Measurements from ENCODE around the gene JUNB. TPM values are rescaled to one million over a fixed set of nuclear protein-coding genes. Genes with fewer than 3 reads are reported as not detected.
"Not testable (repeated sequence)": the region's sequence is repeated elsewhere in the genome, so short reads cannot be mapped to it uniquely, and the experiment has no call there.

Gene JUNB
- polyA plus RNA-seq, 1 donor (not counting 4 experiments of a cell fraction or from before 2014, with no cell fraction given), result 40.8 TPM

DNA sequence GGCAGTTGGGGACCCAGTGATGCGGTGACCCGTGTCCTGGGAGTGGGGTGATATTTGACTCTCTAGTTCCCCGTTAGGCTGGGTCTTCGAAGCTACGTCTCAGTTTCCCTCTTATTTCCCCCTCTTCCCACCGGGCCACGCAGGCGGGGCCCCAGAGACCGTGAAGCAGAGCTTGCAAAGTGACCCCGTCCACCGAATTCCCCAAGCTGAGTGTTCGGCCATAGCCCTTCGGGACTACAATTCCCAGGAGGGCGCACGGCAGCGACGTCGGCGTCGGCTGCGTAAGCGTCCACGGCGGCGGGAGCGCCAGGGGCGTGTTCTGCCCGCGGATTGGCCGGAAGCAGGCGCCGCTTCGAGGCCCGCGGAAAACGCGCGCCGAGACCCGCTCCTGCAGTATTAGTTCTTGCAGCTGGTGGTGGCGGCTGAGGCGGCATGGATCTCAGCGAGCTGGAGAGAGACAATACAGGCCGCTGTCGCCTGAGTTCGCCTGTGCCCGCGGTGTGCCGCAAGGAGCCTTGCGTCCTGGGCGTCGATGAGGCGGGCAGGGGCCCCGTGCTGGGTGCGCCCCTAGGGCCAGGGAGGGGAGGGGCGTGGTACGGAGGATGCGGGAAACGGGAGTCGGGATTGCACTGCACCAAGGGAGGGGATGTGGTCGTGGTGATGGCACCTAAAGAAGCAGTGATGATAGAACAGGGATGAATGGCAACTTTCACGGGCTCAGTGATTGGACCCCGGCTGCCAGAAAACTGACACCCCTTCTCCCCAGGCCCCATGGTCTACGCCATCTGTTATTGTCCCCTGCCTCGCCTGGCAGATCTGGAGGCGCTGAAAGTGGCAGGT is 15.2 kb downstream of the JUNB start, which contains the start of gene RNASEH2A:
RNASEH2A (plus strand) TSS at position 343 of the 840 bp plus-strand sequence; CDS start at position 433, 90 bp downstream.
- peaks cover 8% of the 10 kb centered on the region for H3K79me2 ChIP-seq (ENCODE audit: control insufficient read depth, insufficient read depth, low read length)
- H3K9me3 ChIP-seq (ENCODE audit: control insufficient read depth, low read depth, low read length), result no peaks in the 10 kb centered on the region
- H4K20me1 ChIP-seq (ENCODE audit: control insufficient read depth, extremely low read depth, insufficient read depth, low read length), result no peaks in the 10 kb centered on the region
- peak; percentile 36 for FAIRE-seq
- peak within 1 kb of the TSS; percentile 81 for H3K9ac ChIP-seq (ENCODE audit: control insufficient read depth, extremely low read depth, insufficient read depth, low read length)
- no peaks in the 10 kb centered on the region for H3K9me1 ChIP-seq (ENCODE audit: control insufficient read depth, extremely low read depth, insufficient read depth, low read length)
- peak within 1 kb of the TSS; percentile 81 to 90 (median 87) for H3K4me3 ChIP-seq (ENCODE audit: control insufficient read depth in 2 of 3, extremely low read depth in 1 of 3, insufficient read depth in 2 of 3, low read depth in 1 of 3, low read length in 3 of 3)
- H3K4me2 ChIP-seq (ENCODE audit: control insufficient read depth, extremely low read depth, insufficient read depth, low read depth, low read length), result peak within 1 kb of the TSS; percentile 98
- H3K27ac ChIP-seq (ENCODE audit: control insufficient read depth, insufficient read depth, low read length), result peak within 1 kb of the TSS; percentile 48
- H3K27me3 ChIP-seq (ENCODE audit: control insufficient read depth, extremely low read depth, insufficient read depth, low read length), result no peaks in the 10 kb centered on the region
- TF ChIP-seq EZH2 (IDR thresholded peaks at IDR 0.05; ENCODE audit: low read length), result no peak
- TF ChIP-seq, protein P1, sequence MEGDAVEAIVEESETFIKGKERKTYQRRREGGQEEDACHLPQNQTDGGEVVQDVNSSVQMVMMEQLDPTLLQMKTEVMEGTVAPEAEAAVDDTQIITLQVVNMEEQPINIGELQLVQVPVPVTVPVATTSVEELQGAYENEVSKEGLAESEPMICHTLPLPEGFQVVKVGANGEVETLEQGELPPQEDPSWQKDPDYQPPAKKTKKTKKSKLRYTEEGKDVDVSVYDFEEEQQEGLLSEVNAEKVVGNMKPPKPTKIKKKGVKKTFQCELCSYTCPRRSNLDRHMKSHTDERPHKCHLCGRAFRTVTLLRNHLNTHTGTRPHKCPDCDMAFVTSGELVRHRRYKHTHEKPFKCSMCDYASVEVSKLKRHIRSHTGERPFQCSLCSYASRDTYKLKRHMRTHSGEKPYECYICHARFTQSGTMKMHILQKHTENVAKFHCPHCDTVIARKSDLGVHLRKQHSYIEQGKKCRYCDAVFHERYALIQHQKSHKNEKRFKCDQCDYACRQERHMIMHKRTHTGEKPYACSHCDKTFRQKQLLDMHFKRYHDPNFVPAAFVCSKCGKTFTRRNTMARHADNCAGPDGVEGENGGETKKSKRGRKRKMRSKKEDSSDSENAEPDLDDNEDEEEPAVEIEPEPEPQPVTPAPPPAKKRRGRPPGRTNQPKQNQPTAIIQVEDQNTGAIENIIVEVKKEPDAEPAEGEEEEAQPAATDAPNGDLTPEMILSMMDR (optimal IDR thresholded peaks at IDR 0.05 in 1 of 3, IDR thresholded peaks at IDR 0.05 in 1 of 3, conservative IDR thresholded peaks at IDR 0.05 in 1 of 3; ENCODE audit: extremely low read depth in 1 of 3, insufficient read depth in 2 of 3, low read length in 3 of 3), result peak in 1 of 3 experiments; percentile 2
- no peak for DNase-seq (ENCODE audit: low read depth, low spot score)
- dilution Hi-C loops (cut with MboI; ENCODE audit: extremely low pct_ligation_motif_present, low sequenced_read_pairs), result no loop called here
- H3K36me3 ChIP-seq (ENCODE audit: control insufficient read depth in 2 of 2, extremely low read depth in 1 of 2, insufficient read depth in 2 of 2, low read length in 2 of 2), result peaks cover 0 to 3% of the 10 kb centered on the region in 2 experiments
- peaks cover 21% of the 10 kb centered on the region for H3K4me1 ChIP-seq (ENCODE audit: control insufficient read depth, extremely low read depth, insufficient read depth, low read length)
- H2AFZ ChIP-seq (ENCODE audit: control insufficient read depth, low read length), result peak within 1 kb of the TSS; percentile 98

DNA sequence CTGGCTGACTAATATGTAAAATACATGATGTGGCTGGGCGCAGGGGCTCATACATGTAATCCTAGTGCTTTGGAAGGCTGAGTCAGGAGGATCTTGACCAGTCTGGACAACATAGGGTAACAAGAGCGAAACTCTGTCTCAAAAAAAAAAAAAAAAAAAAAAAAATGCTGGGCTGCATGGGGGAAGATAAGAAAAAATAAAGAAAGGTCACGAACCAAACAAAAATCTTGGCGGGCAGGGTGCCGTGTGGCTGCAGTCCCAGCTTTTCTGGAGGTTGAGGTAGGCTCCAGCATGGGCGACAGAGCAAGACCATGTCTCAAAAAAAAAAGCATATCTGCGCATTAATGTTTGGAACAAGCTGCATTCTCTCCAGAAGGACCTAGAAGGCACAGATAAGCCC is 23.8 kb downstream of the JUNB start:
- no peaks in the 10 kb centered on the region for H3K27me3 ChIP-seq (ENCODE audit: control insufficient read depth, extremely low read depth, insufficient read depth, low read length)
- dilution Hi-C loops (cut with MboI; ENCODE audit: extremely low pct_ligation_motif_present, low sequenced_read_pairs), result no loop called here
- FAIRE-seq (no peak), DNase-seq (ENCODE audit: low read depth, low spot score) (no peak)
- no peaks in the 10 kb centered on the region for H3K4me1 ChIP-seq (ENCODE audit: control insufficient read depth, extremely low read depth, insufficient read depth, low read length)
- no peaks in the 10 kb centered on the region for H3K79me2 ChIP-seq (ENCODE audit: control insufficient read depth, insufficient read depth, low read length)
- TF ChIP-seq, protein P1 (optimal IDR thresholded peaks at IDR 0.05 in 1 of 3, IDR thresholded peaks at IDR 0.05 in 1 of 3, conservative IDR thresholded peaks at IDR 0.05 in 1 of 3; ENCODE audit: extremely low read depth in 1 of 3, insufficient read depth in 2 of 3, low read length in 3 of 3), result no peak
- TF ChIP-seq EZH2 (IDR thresholded peaks at IDR 0.05; ENCODE audit: low read length), result no peak
- H3K27ac ChIP-seq (ENCODE audit: control insufficient read depth, insufficient read depth, low read length), result no peak overlapping the region
- no peak overlapping the region for H2AFZ ChIP-seq (ENCODE audit: control insufficient read depth, low read length)
- no peak overlapping the region for H3K4me3 ChIP-seq (ENCODE audit: control insufficient read depth in 2 of 3, extremely low read depth in 1 of 3, insufficient read depth in 2 of 3, low read depth in 1 of 3, low read length in 3 of 3)
- H3K9me3 ChIP-seq (ENCODE audit: control insufficient read depth, low read depth, low read length), result no peaks in the 10 kb centered on the region
- no peaks in the 10 kb centered on the region for H4K20me1 ChIP-seq (ENCODE audit: control insufficient read depth, extremely low read depth, insufficient read depth, low read length)
- H3K9me1 ChIP-seq (ENCODE audit: control insufficient read depth, extremely low read depth, insufficient read depth, low read length), result no peaks in the 10 kb centered on the region
- H3K9ac ChIP-seq (ENCODE audit: control insufficient read depth, extremely low read depth, insufficient read depth, low read length), result no peak overlapping the region
- no peak overlapping the region for H3K4me2 ChIP-seq (ENCODE audit: control insufficient read depth, extremely low read depth, insufficient read depth, low read depth, low read length)
- peaks cover 0 to 2% of the 10 kb centered on the region in 2 experiments for H3K36me3 ChIP-seq (ENCODE audit: control insufficient read depth in 2 of 2, extremely low read depth in 1 of 2, insufficient read depth in 2 of 2, low read length in 2 of 2)

DNA sequence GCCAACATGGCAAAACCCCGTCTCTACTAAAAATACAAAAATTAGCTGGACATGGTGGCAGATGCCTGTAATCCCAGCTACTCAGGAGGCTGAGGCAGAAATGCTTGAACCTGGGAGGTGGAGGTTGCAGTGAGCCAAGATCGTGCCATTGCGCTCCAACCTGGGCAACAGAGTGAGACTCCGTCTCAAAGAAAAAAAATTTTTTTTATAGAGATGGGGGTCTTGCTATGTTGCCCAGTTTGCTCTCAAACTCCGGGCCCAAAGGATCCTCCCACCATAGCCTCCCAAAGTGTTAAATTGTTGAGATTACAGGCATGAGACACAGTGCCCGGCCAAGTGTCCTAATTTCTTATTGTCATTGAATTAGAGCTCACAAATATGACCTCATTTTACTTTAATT is 25.9 kb downstream of the JUNB start:
- H3K9me1 ChIP-seq (ENCODE audit: control insufficient read depth, extremely low read depth, insufficient read depth, low read length); FAIRE-seq; H3K4me2 ChIP-seq (ENCODE audit: control insufficient read depth, extremely low read depth, insufficient read depth, low read depth, low read length); H3K4me3 ChIP-seq (ENCODE audit: control insufficient read depth in 2 of 3, extremely low read depth in 1 of 3, insufficient read depth in 2 of 3, low read depth in 1 of 3, low read length in 3 of 3); DNase-seq (ENCODE audit: low read depth, low spot score); dilution Hi-C loops (cut with MboI; ENCODE audit: extremely low pct_ligation_motif_present, low sequenced_read_pairs); H4K20me1 ChIP-seq (ENCODE audit: control insufficient read depth, extremely low read depth, insufficient read depth, low read length); H3K27me3 ChIP-seq (ENCODE audit: control insufficient read depth, extremely low read depth, insufficient read depth, low read length); H2AFZ ChIP-seq (ENCODE audit: control insufficient read depth, low read length); H3K79me2 ChIP-seq (ENCODE audit: control insufficient read depth, insufficient read depth, low read length); H3K9ac ChIP-seq (ENCODE audit: control insufficient read depth, extremely low read depth, insufficient read depth, low read length); H3K9me3 ChIP-seq (ENCODE audit: control insufficient read depth, low read depth, low read length); H3K36me3 ChIP-seq (ENCODE audit: control insufficient read depth in 2 of 2, extremely low read depth in 1 of 2, insufficient read depth in 2 of 2, low read length in 2 of 2); H3K4me1 ChIP-seq (ENCODE audit: control insufficient read depth, extremely low read depth, insufficient read depth, low read length); H3K27ac ChIP-seq (ENCODE audit: control insufficient read depth, insufficient read depth, low read length): not testable (repeated sequence)

All from keratinocyte (primary cell).